GM12891 (cell line): Measurements from ENCODE around the gene C1QTNF8.

Experiments used
- POLR2A ChIP-seq: IDR thresholded peaks from 2 replicates; pipeline ENCODE4 v1.6.1; 2011; ENCODE audit warnings: low read depth, low read length, control low read depth
- POLR2AphosphoS5 ChIP-seq: IDR thresholded peaks from 2 replicates; pipeline ENCODE4 v1.6.1; 2011; ENCODE audit warnings: low read depth, low read length, control low read depth

DNA sequence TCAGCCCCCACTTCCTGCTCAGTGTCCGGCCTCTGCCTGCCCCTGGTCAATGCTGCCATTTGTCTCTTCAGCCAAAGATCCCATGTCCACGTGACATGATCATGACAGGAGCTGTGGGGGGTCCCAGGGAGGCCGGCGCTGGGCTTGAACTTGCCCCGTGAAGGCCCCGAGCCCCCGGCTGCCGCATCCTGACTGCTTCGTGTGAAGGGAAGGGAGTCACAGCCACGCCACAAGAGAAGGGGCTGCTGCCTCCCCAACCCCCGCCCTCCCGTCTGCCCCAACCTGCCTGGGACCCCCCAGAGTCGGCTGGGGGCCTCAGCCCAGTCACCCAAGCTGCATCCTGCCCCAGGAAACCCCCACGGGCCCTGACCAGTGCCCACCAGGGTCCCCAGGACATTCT lies 37.8 kb downstream of the C1QTNF8 start:
- no peak for TF ChIP-seq POLR2A
- TF ChIP-seq POLR2AphosphoS5 = no peak
